Kidney (tissue), 14 donors: ENCODE measurements around the gene MAPKAP1. TPM values are rescaled to one million over a fixed set of nuclear protein-coding genes. Genes with fewer than 3 reads are reported as not detected.

Experiments used
- DNase-seq, 5 donors: peaks; one replicate each; pipeline ENCODE4 v3.0.0-alpha.2; 2013 to 2020
- FAIRE-seq: peaks from 2 replicates; lab custom pipeline; 2012; peaks lifted over from hg19 to GRCh38; lab: Jason Lieb, UNC
- H3K27ac ChIP-seq, 2 donors: one replicate each; pipeline ENCODE4 v1.7.0; 2013; ENCODE audit warnings: low read depth in 2 of 2, low read length in 2 of 2, inconsistent platforms in 1 of 2
- H3K27me3 ChIP-seq: one replicate; pipeline ENCODE4 v1.7.1; 2013; ENCODE audit warnings: low read length, inconsistent platforms; ENCODE audit not compliant: control insufficient read depth, insufficient read depth
- H3K36me3 ChIP-seq, 3 donors: one replicate each; pipeline versions ENCODE4 v1.7.0 to v1.7.1; 2013; ENCODE audit warnings: low read length in 3 of 3, control low read depth in 1 of 3, inconsistent platforms in 1 of 3; ENCODE audit not compliant: insufficient read depth in 3 of 3, control insufficient read depth in 2 of 3
- H3K4me1 ChIP-seq, 3 donors: one replicate each; pipeline versions ENCODE4 v1.7.0 to v1.7.1; 2013; ENCODE audit warnings: low read length in 3 of 3, inconsistent platforms in 1 of 3, low read depth in 1 of 3; ENCODE audit not compliant: control insufficient read depth in 2 of 3, insufficient read depth in 2 of 3
- H3K4me3 ChIP-seq, 3 donors: one replicate each; pipeline versions ENCODE4 v1.7.0 to v1.8.1; 2013; ENCODE audit warnings: low read length in 3 of 3, control low read depth in 1 of 3, inconsistent platforms in 1 of 3
- H3K9ac ChIP-seq, 3 donors: one replicate each; pipeline versions ENCODE4 v1.7.0 to v1.7.1; 2013; ENCODE audit warnings: low read length in 3 of 3, control low read depth in 1 of 3, inconsistent platforms in 1 of 3
- H3K9me3 ChIP-seq, 3 donors: one replicate each; pipeline versions ENCODE4 v1.7.0 to v1.7.1; 2013; ENCODE audit warnings: low read length in 3 of 3, control low read depth in 1 of 3, inconsistent platforms in 1 of 3; ENCODE audit not compliant: control insufficient read depth in 2 of 3, insufficient read depth in 1 of 3
- CTCF ChIP-seq: IDR thresholded peaks from 3 replicates; pipeline ENCODE4 v1.5.1; 2012; ENCODE audit warnings: mild to moderate bottlenecking, moderate library complexity, borderline replicate concordance; ENCODE audit not compliant: insufficient read depth; ENCODE audit errors: extremely low read depth
- intact Hi-C: fragments of 100-400 bp; cut with DNase I; formaldehyde crosslinking; loops from one replicate; pipeline ENCODE4 v1.11.1; 2022
- polyA plus RNA-seq: library from polyadenylated mRNA; stranded (reverse); fragments of 350-450 nt; fragmentation: Illumina TruSeq; extraction: RNeasy Lipid Tissue Mini Kit (QIAGEN cat#74804); gene quantifications from one replicate; pipeline ENCODE4 v1.2.3, GENCODE V29; 2014; ENCODE audit warnings: low read depth, low replicate concordance; ENCODE audit not compliant: insufficient read depth
- total RNA-seq: library from RNA; stranded (reverse); fragmentation: NEBNext Ultra II Directional; extraction: Animal tissue kit (Norgen Biotek cat#: 25700); gene quantifications from one replicate; pipeline ENCODE4 v1.2.1, GENCODE V29; 2021
- donor health status: control.
- donor health status: control.
- donor health status: control.
- donor health status: control.
- donor health status: control.
- donor health status: DM: yes; HTN: yes; CAD: no.
- donor health status: Normal renal cell carcinoma (clear cell type).

MAPKAP1 gene
- total and polyA plus RNA-seq, 2 donors from 2014 or later: 70.5 to 99.4 TPM

- H3K4me1 ChIP-seq: peaks cover 0 to 4% (median 0%) of the 10 kb centered on the region in 3 donors
- intact Hi-C loops: no loop called here
- TF ChIP-seq CTCF: no peak
These were observed 187.3 kb downstream of the MAPKAP1 start for GRCh38 chr9:125519734-125520133.

GRCh38 chr9:125517577-125517976 lies 189.4 kb downstream of the MAPKAP1 start:
- H3K4me1 ChIP-seq: peaks cover 0 to 9% (median 0%) of the 10 kb centered on the region in 3 donors
- no peaks in the 10 kb centered on the region for H3K27me3 ChIP-seq
- no peak overlapping the region for H3K27ac ChIP-seq
- H3K9me3 ChIP-seq: no peaks in the 10 kb centered on the region
- H3K36me3 ChIP-seq: peaks cover 0 to 7% (median 5%) of the 10 kb centered on the region in 3 donors
- no peak for TF ChIP-seq CTCF
- no peak for DNase-seq
- intact Hi-C loops: no loop called here
- H3K9ac ChIP-seq: no peak overlapping the region
- no peak for FAIRE-seq
- H3K4me3 ChIP-seq: no peak overlapping the region

More at GRCh38 chr9:125519734-125520133, 187.3 kb downstream of the MAPKAP1 start:
- Histone ChIP-seq H3K9ac (no peak overlapping the region), H3K36me3 (peaks cover 0 to 7% (median 5%) of the 10 kb centered on the region in 3 donors), H3K27me3 (no peaks in the 10 kb centered on the region), H3K9me3 (no peaks in the 10 kb centered on the region), H3K4me3 (no peak overlapping the region), H3K27ac (no peak overlapping the region)
- FAIRE-seq (no peak), DNase-seq (no peak)

GRCh38 chr9:125515983-125516940 lies 190.7 kb downstream of the MAPKAP1 start:
- intact Hi-C loops: no loop called here
- H3K4me3 ChIP-seq: no peak overlapping the region
- no peaks in the 10 kb centered on the region for H3K9me3 ChIP-seq
- no peak for TF ChIP-seq CTCF
- no peaks in the 10 kb centered on the region for H3K27me3 ChIP-seq
- H3K9ac ChIP-seq: no peak overlapping the region
- H3K4me1 ChIP-seq: peaks cover 0 to 9% (median 4%) of the 10 kb centered on the region in 3 donors
- FAIRE-seq: no peak
- DNase-seq: no peak
- H3K36me3 ChIP-seq: peaks cover 0 to 7% (median 4%) of the 10 kb centered on the region in 3 donors
- no peak overlapping the region for H3K27ac ChIP-seq
